SK-N-MC (cell line): Measurements from ENCODE around the gene H6PD.

Experiments used
- DNase-seq: peaks from one replicate; pipeline ENCODE4 v3.0.0-alpha.2; 2011; ENCODE audit warnings: low read depth, low spot score
- H3K27ac ChIP-seq: fragments of 200-600 bp; sonication (generic); 2 replicates; pipeline ENCODE4 v1.5.1; 2016; ENCODE audit warnings: mixed run types
- H3K36me3 ChIP-seq: fragments of 200-600 bp; sonication (generic); 2 replicates; pipeline ENCODE4 v1.6.1; 2017; ENCODE audit warnings: antibody characterized with exemption, low read length, mixed read lengths; ENCODE audit not compliant: insufficient read depth
- H3K4me3 ChIP-seq: fragments of 200-600 bp; sonication (generic); 2 replicates; pipeline ENCODE4 v1.5.1; 2016
- H3K9ac ChIP-seq: fragments of 200-600 bp; sonication (generic); 2 replicates; pipeline ENCODE4 v1.8.0; 2017; ENCODE audit warnings: mixed run types, mixed read lengths; ENCODE audit not compliant: insufficient read length
- H3K9me3 ChIP-seq: fragments of 200-600 bp; sonication (generic); 2 replicates; pipeline ENCODE4 v1.6.1; 2017; ENCODE audit warnings: low read depth, mild to moderate bottlenecking, antibody characterized with exemption, low read length, moderate library complexity, mixed read lengths
- EZH2 ChIP-seq: fragments of 200-600 bp; sonication (generic); IDR thresholded peaks from one replicate; pipeline ENCODE4 v1.6.1; 2017; ENCODE audit warnings: antibody characterized with exemption
- FOXP2 ChIP-seq: optimal IDR thresholded peaks from 2 replicates; pipeline ENCODE3; 2011; ENCODE audit warnings: mild to moderate bottlenecking, moderate library complexity; ENCODE audit not compliant: insufficient read depth; ENCODE audit errors: extremely low read length, control extremely low read depth
- POLR2AphosphoS5 ChIP-seq: IDR thresholded peaks from 2 replicates; pipeline ENCODE4 v1.6.1; 2012; ENCODE audit warnings: mild to moderate bottlenecking, low read depth, low read length, borderline replicate concordance

H6PD gene

GRCh38 chr1:9204156-9204720, 30.3 kb upstream of the H6PD start:
- no peaks in the 10 kb centered on the region for H3K36me3 ChIP-seq
- DNase-seq, result no peak
- no peaks in the 10 kb centered on the region for H3K9me3 ChIP-seq
- TF ChIP-seq EZH2 (no peak), POLR2AphosphoS5 (no peak), FOXP2 (no peak)
- H3K4me3 ChIP-seq, result no peak overlapping the region
- no peak overlapping the region for H3K9ac ChIP-seq
- H3K27ac ChIP-seq, result no peak overlapping the region

GRCh38 chr1:9207086-9207485, 27.5 kb upstream of the H6PD start:
- H3K27ac ChIP-seq, result no peak overlapping the region
- no peak for DNase-seq

GRCh38 chr1:9207715-9208114, 26.9 kb upstream of the H6PD start:
- no peaks in the 10 kb centered on the region for H3K9me3 ChIP-seq
- no peak overlapping the region for H3K27ac ChIP-seq
- no peak overlapping the region for H3K4me3 ChIP-seq
- no peaks in the 10 kb centered on the region for H3K36me3 ChIP-seq
- TF ChIP-seq POLR2AphosphoS5 (no peak), EZH2 (no peak), FOXP2 (no peak)
- H3K9ac ChIP-seq, result no peak overlapping the region
- no peak for DNase-seq

More at GRCh38 chr1:9207086-9207485, 27.5 kb upstream of the H6PD start:
- Histone ChIP-seq H3K9ac (no peak overlapping the region), H3K9me3 (no peaks in the 10 kb centered on the region), H3K4me3 (no peak overlapping the region), H3K36me3 (no peaks in the 10 kb centered on the region)
- TF ChIP-seq FOXP2 (no peak), EZH2 (no peak), POLR2AphosphoS5 (no peak)

GRCh38 chr1:9211291-9211811, 23.2 kb upstream of the H6PD start:
- H3K9me3 ChIP-seq, result no peaks in the 10 kb centered on the region
- no peak overlapping the region for H3K27ac ChIP-seq
- H3K9ac ChIP-seq, result no peak overlapping the region
- DNase-seq, result no peak
- no peak overlapping the region for H3K4me3 ChIP-seq
- TF ChIP-seq FOXP2 (no peak), EZH2 (no peak), POLR2AphosphoS5 (no peak)
- H3K36me3 ChIP-seq, result no peaks in the 10 kb centered on the region

GRCh38 chr1:9212735-9213134, 21.8 kb upstream of the H6PD start:
- Histone ChIP-seq H3K4me3 (no peak overlapping the region), H3K9ac (no peak overlapping the region), H3K36me3 (no peaks in the 10 kb centered on the region), H3K9me3 (no peaks in the 10 kb centered on the region), H3K27ac (no peak overlapping the region)
- TF ChIP-seq POLR2AphosphoS5 (no peak), EZH2 (no peak), FOXP2 (no peak)
- DNase-seq, result no peak

GRCh38 chr1:9213956-9214355, 20.6 kb upstream of the H6PD start:
- Histone ChIP-seq H3K9me3 (no peaks in the 10 kb centered on the region), H3K36me3 (no peaks in the 10 kb centered on the region), H3K27ac (no peak overlapping the region), H3K4me3 (no peak overlapping the region), H3K9ac (no peak overlapping the region)
- TF ChIP-seq EZH2, result no peak
- TF ChIP-seq FOXP2, result no peak
- no peak for DNase-seq

- Histone ChIP-seq H3K27ac (no peak overlapping the region), H3K36me3 (no peaks in the 10 kb centered on the region), H3K4me3 (no peak overlapping the region), H3K9me3 (no peaks in the 10 kb centered on the region), H3K9ac (no peak overlapping the region)
- DNase-seq, result no peak
- no peak for TF ChIP-seq POLR2AphosphoS5
- TF ChIP-seq FOXP2, result no peak
- no peak for TF ChIP-seq EZH2
Measured at GRCh38 chr1:9218917-9219316, 15.7 kb upstream of the H6PD start.

- Histone ChIP-seq H3K36me3 (no peaks in the 10 kb centered on the region), H3K9me3 (no peaks in the 10 kb centered on the region), H3K4me3 (no peak overlapping the region), H3K9ac (no peak overlapping the region), H3K27ac (no peak overlapping the region)
- DNase-seq, result no peak
- TF ChIP-seq POLR2AphosphoS5 (no peak), EZH2 (no peak)
Measured at GRCh38 chr1:9222846-9223625, 11.5 kb upstream of the H6PD start.
